Measurements from ENCODE around the gene HSPA9.

DNA sequence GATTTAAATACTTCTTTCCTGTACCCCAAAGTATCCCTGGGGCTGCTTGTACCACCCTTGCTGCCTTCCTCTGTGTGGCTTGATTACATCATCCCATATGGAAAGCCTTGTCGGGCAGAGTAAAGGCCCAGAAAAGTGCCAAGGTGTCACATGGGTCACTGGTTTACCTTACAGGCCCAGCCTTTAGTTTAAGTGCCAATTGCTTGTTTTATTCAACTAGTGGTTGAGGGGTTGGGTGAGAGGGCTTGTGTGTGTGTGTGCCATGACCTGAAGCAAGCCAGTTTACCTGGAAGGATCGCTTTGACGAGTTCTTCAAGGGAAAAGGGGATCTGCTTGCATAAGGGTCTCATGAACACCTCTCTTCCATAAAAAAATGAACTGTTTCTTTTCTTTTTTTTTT lies 7.8 kb upstream of the HSPA9 start:
- no peak for TF ChIP-seq CTCF (IDR thresholded peaks at IDR 0.05)
- no peak for TF ChIP-seq POLR2A (IDR thresholded peaks at IDR 0.05)

Measured in transverse colon (tissue), 3 donors.